ENCODE data around the gene PIK3R2. TPM values are rescaled to one million over a fixed set of nuclear protein-coding genes. Genes with fewer than 3 reads are reported as not detected.

Gene PIK3R2
- total RNA-seq, 1 experiment from 2014 or later, result 37.6 TPM

- H3K27ac ChIP-seq (ENCODE audit: low read length), result no peak overlapping the region
- no peak for ATAC-seq
- POLR2A ChIA-PET, result no interaction called here
Measured at GRCh38 chr19:18123819-18124218, 29.1 kb upstream of the PIK3R2 start.

DNA sequence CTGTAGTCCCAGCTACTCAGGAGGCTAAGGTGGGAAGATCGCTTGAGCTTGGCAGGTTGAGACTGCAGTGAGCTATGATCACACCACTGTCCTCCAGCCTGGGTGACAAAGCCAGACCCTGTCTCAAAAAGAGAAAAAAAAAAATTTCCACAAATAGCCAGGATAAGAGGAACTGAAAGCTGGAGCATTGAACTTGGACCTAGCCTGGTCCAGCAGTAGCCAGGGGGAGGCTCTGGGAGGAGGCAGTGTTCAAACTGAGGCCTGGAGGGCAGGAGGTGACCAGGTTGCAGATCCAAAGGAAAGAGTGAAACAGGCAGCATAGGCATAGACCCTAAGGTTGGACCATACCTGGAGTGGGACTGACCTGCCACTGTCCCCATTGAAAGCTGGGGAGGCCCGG lies 26.9 kb upstream of the PIK3R2 start:
- DNase-seq (ENCODE audit: low read depth, low spot score), result no peak
- ChIA-PET POLR2A (no interaction called here), CTCF (interaction anchor here (0.6 kb wide), 1 partner anchor 118 kb away, joined by 5 read pairs; the partner anchor contains the start of gene ARRDC2)
- Histone ChIP-seq H3K27ac (ENCODE audit: low read length) (no peak overlapping the region), H3K4me1 (ENCODE audit: control insufficient read depth, insufficient read depth, low read length) (no peaks in the 10 kb centered on the region), H3K27me3 (ENCODE audit: control insufficient read depth, insufficient read depth, low read length) (no peaks in the 10 kb centered on the region), H3K36me3 (ENCODE audit: control insufficient read depth, insufficient read depth, low read length) (no peaks in the 10 kb centered on the region), H3K9me3 (ENCODE audit: control insufficient read depth, insufficient read depth, low read depth, low read length) (no peaks in the 10 kb centered on the region), H3K4me3 (ENCODE audit: low read depth in 2 of 2, low read length in 2 of 2) (no peak overlapping the region)
- in situ Hi-C loops (cut with HindIII; ENCODE audit: low pct_unique_long_range_greater_than_20kb, low sequenced_read_pairs), result no loop called here
- intact Hi-C loops (cut with micrococcal nuclease; ENCODE audit: unreplicated experiment), result no loop called here
- no peak for ATAC-seq
- TSS peak; percentile 55 for BruUV-seq (replicated peaks)
- TF ChIP-seq, protein P1, sequence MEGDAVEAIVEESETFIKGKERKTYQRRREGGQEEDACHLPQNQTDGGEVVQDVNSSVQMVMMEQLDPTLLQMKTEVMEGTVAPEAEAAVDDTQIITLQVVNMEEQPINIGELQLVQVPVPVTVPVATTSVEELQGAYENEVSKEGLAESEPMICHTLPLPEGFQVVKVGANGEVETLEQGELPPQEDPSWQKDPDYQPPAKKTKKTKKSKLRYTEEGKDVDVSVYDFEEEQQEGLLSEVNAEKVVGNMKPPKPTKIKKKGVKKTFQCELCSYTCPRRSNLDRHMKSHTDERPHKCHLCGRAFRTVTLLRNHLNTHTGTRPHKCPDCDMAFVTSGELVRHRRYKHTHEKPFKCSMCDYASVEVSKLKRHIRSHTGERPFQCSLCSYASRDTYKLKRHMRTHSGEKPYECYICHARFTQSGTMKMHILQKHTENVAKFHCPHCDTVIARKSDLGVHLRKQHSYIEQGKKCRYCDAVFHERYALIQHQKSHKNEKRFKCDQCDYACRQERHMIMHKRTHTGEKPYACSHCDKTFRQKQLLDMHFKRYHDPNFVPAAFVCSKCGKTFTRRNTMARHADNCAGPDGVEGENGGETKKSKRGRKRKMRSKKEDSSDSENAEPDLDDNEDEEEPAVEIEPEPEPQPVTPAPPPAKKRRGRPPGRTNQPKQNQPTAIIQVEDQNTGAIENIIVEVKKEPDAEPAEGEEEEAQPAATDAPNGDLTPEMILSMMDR (IDR thresholded peaks at IDR 0.05), result no peak
- TF ChIP-seq, protein P2, sequence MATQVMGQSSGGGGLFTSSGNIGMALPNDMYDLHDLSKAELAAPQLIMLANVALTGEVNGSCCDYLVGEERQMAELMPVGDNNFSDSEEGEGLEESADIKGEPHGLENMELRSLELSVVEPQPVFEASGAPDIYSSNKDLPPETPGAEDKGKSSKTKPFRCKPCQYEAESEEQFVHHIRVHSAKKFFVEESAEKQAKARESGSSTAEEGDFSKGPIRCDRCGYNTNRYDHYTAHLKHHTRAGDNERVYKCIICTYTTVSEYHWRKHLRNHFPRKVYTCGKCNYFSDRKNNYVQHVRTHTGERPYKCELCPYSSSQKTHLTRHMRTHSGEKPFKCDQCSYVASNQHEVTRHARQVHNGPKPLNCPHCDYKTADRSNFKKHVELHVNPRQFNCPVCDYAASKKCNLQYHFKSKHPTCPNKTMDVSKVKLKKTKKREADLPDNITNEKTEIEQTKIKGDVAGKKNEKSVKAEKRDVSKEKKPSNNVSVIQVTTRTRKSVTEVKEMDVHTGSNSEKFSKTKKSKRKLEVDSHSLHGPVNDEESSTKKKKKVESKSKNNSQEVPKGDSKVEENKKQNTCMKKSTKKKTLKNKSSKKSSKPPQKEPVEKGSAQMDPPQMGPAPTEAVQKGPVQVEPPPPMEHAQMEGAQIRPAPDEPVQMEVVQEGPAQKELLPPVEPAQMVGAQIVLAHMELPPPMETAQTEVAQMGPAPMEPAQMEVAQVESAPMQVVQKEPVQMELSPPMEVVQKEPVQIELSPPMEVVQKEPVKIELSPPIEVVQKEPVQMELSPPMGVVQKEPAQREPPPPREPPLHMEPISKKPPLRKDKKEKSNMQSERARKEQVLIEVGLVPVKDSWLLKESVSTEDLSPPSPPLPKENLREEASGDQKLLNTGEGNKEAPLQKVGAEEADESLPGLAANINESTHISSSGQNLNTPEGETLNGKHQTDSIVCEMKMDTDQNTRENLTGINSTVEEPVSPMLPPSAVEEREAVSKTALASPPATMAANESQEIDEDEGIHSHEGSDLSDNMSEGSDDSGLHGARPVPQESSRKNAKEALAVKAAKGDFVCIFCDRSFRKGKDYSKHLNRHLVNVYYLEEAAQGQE (IDR thresholded peaks at IDR 0.05; ENCODE audit: insufficient read depth in 1 of 2, low read depth in 2 of 2, low read length in 1 of 2), result no peak
- no peak for TF ChIP-seq SIN3A (IDR thresholded peaks at IDR 0.05; ENCODE audit: borderline replicate concordance, insufficient read depth, low read depth, low read length)

More at GRCh38 chr19:18123819-18124218, 29.1 kb upstream of the PIK3R2 start:
- CTCF ChIA-PET, result no interaction called here
- no peak for TF ChIP-seq SIN3A (IDR thresholded peaks at IDR 0.05; ENCODE audit: borderline replicate concordance, insufficient read depth, low read depth, low read length)
- TF ChIP-seq, protein P1 (IDR thresholded peaks at IDR 0.05), result no peak
- TF ChIP-seq TCF7L2 (IDR thresholded peaks at IDR 0.05; ENCODE audit: low read depth, low read length), result no peak
- TF ChIP-seq, protein P2 (IDR thresholded peaks at IDR 0.05; ENCODE audit: insufficient read depth in 1 of 2, low read depth in 2 of 2, low read length in 1 of 2), result no peak
- TF ChIP-seq POLR2AphosphoS5 (IDR thresholded peaks at IDR 0.05; ENCODE audit: low read depth, low read length), result no peak
- no TSS peak for BruUV-seq (replicated peaks)
- intact Hi-C loops (cut with micrococcal nuclease; ENCODE audit: unreplicated experiment) (no loop called here), in situ Hi-C loops (cut with HindIII; ENCODE audit: low pct_unique_long_range_greater_than_20kb, low sequenced_read_pairs) (no loop called here)
- no peaks in the 10 kb centered on the region for H3K36me3 ChIP-seq (ENCODE audit: control insufficient read depth, insufficient read depth, low read length)
- peaks cover 3% of the 10 kb centered on the region; the same call in 1 of the 2 replicates for H3K4me1 ChIP-seq (ENCODE audit: control insufficient read depth, insufficient read depth, low read length)
- no peak overlapping the region for H3K4me3 ChIP-seq (ENCODE audit: low read depth in 2 of 2, low read length in 2 of 2)
- H3K9me3 ChIP-seq (ENCODE audit: control insufficient read depth, insufficient read depth, low read depth, low read length), result no peaks in the 10 kb centered on the region
- no peaks in the 10 kb centered on the region for H3K27me3 ChIP-seq (ENCODE audit: control insufficient read depth, insufficient read depth, low read length)
- no peak for DNase-seq (ENCODE audit: low read depth, low spot score)

Data from Panc1 (cell line).